GM19238 (cell line): ENCODE results near the gene OXA1L.
"Not testable (repeated sequence)": the region's sequence is repeated elsewhere in the genome, so short reads cannot be mapped to it uniquely, and the experiment has no call there.

Experiments
- DNase-seq: peaks from one replicate; pipeline ENCODE4 v3.0.0; 2011; ENCODE audit warnings: low spot score; ENCODE audit not compliant: insufficient read length

Gene OXA1L

DNA sequence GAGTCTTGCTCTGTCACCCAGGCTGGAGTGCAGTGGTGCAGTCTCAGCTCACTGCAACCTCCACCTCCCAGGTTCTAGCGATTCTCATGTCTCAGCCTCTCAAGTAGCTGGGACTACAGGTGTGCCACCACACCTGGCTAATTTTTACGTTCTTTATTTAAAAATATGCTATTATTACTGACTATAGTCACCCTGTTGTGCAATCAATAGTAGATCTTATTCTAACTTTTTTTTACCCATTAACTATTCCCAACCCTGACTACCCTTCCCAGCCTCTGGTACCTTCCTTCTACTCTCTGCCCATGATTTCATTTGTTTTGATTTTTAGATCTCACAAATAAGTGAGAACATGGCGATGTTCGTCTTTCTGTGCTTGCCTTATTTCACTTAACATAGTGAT lies 2.5 kb downstream of the OXA1L start:
- no peak for DNase-seq

- no peak for DNase-seq
Observed at GRCh38 chr14:22769369-22769768, 2.9 kb downstream of the OXA1L start.

- DNase-seq: no peak
Observed at GRCh38 chr14:22770481-22771187, 4.1 kb downstream of the OXA1L start.

DNA sequence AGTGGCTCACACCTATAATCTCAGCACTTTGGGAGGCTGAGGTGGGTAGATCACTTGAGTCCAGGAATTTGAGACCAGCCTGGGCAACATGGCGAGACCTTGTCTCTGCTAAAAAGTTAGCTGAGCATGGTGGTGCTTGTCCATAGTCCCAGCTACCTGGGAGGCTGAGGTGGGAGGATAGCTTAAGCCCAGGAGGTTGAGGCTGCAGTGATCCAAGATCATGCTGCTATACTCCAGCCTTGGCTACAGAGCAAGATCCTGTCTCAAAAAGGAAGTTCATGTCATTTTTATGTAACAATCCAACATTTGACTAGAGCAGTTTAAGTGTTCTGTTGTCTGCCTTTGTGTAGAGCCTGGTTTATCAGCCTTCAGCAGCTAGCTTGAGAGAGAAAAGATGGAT lies 6.2 kb downstream of the OXA1L start:
- DNase-seq: no peak

- no peak for DNase-seq
Observed at GRCh38 chr14:22773162-22774010, 6.9 kb downstream of the OXA1L start.

DNA sequence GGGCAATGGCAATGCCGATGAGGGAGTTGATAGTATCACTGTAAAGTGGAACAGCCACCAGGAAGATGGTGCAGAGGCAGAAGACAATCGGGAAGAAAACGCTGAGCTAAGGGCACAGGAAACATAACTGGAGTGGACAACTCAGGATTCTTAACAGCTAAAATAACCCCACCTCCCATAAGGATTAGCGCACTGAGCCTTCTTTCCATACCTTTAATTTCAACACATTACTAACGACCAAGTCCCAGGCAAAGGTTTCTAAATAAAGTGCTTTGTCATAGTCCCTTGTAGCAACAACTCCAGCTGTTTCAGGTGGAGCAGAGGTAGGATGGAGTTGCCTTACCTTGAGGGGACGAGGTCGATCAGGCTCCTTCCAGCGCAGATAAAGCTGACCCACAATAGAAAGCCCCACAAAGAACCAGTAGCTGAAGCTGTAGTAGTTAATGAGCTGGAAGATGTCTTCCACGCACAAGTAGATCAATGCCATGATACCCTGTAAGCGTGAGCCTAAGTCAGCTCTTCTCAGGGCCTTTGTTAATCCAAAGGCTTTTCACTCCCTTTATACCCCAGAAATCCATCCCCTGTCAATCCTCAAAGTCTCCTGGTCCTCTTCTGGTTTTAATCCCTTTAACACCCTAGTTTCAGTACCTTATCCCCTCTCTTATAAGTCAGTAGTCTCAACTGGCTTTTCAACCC lies 7.7 kb downstream of the OXA1L start:
- DNase-seq: no peak

DNA sequence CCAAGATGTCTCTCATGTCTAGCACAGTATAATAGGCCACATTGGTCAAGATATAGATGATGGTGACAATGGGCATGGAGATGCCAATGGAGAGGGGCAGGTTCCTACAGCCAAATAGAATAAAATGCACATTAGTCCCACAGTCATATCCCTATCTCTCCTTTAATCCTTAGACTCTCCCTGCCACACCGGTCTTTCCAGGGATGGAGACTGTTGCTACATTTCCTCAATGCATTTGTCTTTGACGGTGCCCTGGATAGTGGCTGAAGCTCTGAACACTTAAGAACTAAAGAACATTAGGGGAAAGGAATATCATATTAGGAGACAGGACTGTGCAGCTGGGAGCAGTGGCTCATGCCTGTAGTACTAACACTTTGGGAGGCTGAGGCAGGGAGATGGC lies 9.7 kb downstream of the OXA1L start:
- no peak for DNase-seq

DNA sequence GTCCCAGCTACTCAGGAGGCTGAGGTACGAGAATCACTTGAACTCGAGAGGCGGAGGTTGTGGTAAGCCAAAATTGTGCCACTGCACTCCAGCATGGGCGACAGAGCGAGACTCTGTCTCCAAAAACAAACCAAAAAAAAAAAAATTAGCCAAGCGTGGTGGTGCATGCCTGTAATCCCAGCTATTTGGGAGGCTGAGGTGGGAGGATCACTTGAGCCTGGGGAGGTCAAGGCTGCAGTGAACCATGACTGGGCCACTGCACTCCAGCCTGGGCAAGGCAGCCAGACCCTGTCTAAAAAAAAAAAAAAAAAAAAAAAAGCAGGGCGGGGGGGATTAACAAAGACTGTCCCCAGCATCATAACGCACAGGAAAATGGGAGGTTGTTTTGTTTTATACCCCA lies 10.4 kb downstream of the OXA1L start:
- DNase-seq: not testable (repeated sequence)

DNA sequence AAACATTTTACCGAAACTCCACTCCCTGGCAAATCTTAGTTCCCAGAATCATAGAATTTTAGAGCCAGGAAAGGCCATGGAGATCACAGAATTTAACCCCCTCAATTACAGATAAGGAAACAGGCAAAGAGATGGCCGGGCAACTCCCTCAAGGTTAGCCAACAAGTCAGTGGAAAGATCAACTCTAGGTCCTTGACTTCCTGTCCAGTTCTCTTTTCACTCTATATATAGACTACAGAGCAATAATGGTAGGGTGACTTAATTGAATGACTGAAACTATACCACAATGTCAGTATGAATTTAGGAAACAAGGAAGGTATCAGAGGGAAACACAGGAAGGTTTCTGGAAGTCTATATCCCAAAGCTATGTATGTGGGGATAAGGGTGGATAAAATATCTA lies 11.6 kb downstream of the OXA1L start:
- DNase-seq: no peak

GRCh38 chr14:22780105-22780679 lies 13.7 kb downstream of the OXA1L start:
- DNase-seq: no peak

DNA sequence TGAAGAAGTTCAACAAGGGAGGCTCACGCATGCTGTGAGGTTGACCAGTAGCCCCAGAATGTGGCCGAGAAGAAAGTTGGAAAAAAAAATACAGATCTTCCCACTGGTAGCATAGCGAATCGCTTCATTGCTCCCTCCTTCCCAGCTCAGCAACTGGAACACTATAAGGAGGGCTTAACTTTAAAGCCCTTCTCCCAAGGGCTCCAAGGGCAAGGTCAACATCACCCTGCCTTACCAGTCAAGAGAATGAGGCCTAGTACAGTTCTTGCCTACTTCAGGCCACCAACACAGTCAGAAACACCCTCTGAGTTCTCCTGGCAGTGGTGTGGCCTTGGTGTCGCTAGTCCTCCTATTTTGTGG lies 14.4 kb downstream of the OXA1L start:
- DNase-seq: no peak

DNA sequence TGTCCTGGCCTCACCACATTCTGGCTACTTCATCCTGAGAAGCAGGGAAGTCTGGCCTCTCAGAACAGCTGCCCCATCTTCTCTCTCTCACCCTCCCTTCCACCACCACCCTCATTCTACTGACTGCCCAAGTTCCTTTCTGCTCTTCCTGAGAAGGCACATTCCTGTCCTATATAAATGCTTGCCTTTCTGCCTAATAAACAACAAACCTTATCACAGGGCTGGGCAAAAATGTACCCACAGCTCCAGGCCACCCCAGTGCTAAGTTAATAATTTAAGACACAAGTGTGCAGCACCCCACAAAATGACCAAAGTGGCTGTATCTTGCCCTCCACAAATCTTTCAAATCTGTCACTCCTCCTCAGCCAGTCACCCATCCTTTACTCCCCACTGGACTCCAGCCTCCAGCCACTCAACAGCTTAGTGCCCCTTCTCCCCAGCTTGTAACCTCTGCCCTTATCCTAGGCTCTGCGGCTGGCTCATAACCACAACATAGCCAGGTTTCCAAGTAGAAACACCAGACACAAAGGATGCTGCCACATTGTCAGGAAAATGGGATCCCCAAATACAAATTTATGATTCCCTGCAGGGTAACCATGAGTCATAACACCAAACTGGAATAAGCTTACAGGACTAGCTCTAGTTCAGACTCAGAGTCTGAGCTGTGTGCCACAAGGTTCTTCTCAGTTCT lies 15.0 kb downstream of the OXA1L start:
- DNase-seq: no peak

DNA sequence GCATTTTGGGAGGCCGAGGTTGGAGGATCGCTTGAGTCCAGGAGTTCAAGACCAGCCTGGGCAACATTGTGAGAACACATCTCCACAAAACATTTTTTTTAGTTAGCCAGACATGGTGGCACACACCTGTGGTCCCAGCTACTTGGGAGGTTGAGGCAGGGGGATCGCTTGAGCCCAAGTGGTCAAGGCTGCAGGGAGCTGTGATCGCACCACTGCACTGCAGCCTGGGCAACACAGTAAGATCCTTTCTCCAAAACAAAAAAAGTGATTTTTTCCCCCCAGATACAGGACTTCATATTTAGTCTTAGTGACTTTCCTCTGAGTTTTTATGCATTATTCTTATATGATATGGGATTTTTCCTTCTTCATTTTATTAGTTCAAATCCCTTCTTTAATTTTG lies 20.2 kb downstream of the OXA1L start:
- DNase-seq: no peak

DNA sequence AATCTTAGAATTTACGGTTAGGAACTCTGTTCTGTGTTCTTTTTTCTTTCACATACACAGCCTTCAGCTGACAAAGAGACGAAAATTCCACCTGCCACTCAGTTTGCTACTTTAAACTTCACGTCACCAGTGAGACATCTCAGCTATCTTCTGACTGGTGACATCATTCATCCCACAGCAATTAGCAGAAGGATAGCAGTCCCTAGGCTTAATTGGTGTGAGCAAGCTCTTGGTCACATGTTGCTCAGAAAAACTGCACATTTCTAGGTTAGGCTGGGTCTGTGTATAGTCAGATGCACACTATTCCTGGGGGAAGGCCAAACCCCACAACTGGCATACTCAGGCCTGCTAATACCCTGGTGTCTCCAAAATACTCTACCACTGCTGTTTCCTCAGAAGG lies 24.8 kb downstream of the OXA1L start:
- no peak for DNase-seq

- DNase-seq: no peak
Observed at GRCh38 chr14:22792158-22792557, 25.7 kb downstream of the OXA1L start.

- DNase-seq: not testable (repeated sequence)
Observed at GRCh38 chr14:22793550-22793949, 27.1 kb downstream of the OXA1L start.

GRCh38 chr14:22793976-22794375 lies 27.5 kb downstream of the OXA1L start:
- no peak for DNase-seq

GRCh38 chr14:22794551-22794951 lies 28.1 kb downstream of the OXA1L start:
- no peak for DNase-seq

- no peak for DNase-seq
Observed at GRCh38 chr14:22796087-22796707, 29.7 kb downstream of the OXA1L start.

- no peak for DNase-seq
Observed at GRCh38 chr14:22797017-22797917, 30.8 kb downstream of the OXA1L start.
